ENCODE data around the gene THSD4.

GRCh38 chr15:71662306-71662705 is 547.0 kb downstream of the THSD4 start:
- TF ChIP-seq CTCF (conservative IDR thresholded peaks at IDR 0.05) (no peak), ZFX (IDR thresholded peaks at IDR 0.05) (no peak)

All from C4-2B (cell line).